OCI-LY1 (cell line): ENCODE results near the gene USP24.

Experiments used
- EZH2 ChIP-seq: fragments of 200-600 bp; sonication (generic), shearing (Covaris generic); IDR thresholded peaks from 2 replicates; pipeline ENCODE4 v1.8.0; 2017; ENCODE audit warnings: borderline replicate concordance, mixed run types, mild to moderate bottlenecking, antibody characterized with exemption, low read length, moderate library complexity, mixed read lengths
- TF ChIP-seq, protein P1 (sequence below): fragments of 200-600 bp; sonication (generic), shearing (Covaris generic); IDR thresholded peaks from 2 replicates; pipeline ENCODE4 v1.5.1; 2017; ENCODE audit warnings: mild to moderate bottlenecking, antibody characterized with exemption, low read length, moderate library complexity, mixed read lengths

GRCh38 chr1:55159571-55159970 lies 55.6 kb downstream of the USP24 start:
- TF ChIP-seq, protein P1, sequence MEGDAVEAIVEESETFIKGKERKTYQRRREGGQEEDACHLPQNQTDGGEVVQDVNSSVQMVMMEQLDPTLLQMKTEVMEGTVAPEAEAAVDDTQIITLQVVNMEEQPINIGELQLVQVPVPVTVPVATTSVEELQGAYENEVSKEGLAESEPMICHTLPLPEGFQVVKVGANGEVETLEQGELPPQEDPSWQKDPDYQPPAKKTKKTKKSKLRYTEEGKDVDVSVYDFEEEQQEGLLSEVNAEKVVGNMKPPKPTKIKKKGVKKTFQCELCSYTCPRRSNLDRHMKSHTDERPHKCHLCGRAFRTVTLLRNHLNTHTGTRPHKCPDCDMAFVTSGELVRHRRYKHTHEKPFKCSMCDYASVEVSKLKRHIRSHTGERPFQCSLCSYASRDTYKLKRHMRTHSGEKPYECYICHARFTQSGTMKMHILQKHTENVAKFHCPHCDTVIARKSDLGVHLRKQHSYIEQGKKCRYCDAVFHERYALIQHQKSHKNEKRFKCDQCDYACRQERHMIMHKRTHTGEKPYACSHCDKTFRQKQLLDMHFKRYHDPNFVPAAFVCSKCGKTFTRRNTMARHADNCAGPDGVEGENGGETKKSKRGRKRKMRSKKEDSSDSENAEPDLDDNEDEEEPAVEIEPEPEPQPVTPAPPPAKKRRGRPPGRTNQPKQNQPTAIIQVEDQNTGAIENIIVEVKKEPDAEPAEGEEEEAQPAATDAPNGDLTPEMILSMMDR: no peak
- no peak for TF ChIP-seq EZH2
